ENCODE measurements around the gene PCDH17. TPM values are rescaled to one million over a fixed set of nuclear protein-coding genes. Genes with fewer than 3 reads are reported as not detected.
A peak's percentile ranks its signal among the peaks of the same experiment; 100 is the strongest.

The PCDH17 gene, protein sequence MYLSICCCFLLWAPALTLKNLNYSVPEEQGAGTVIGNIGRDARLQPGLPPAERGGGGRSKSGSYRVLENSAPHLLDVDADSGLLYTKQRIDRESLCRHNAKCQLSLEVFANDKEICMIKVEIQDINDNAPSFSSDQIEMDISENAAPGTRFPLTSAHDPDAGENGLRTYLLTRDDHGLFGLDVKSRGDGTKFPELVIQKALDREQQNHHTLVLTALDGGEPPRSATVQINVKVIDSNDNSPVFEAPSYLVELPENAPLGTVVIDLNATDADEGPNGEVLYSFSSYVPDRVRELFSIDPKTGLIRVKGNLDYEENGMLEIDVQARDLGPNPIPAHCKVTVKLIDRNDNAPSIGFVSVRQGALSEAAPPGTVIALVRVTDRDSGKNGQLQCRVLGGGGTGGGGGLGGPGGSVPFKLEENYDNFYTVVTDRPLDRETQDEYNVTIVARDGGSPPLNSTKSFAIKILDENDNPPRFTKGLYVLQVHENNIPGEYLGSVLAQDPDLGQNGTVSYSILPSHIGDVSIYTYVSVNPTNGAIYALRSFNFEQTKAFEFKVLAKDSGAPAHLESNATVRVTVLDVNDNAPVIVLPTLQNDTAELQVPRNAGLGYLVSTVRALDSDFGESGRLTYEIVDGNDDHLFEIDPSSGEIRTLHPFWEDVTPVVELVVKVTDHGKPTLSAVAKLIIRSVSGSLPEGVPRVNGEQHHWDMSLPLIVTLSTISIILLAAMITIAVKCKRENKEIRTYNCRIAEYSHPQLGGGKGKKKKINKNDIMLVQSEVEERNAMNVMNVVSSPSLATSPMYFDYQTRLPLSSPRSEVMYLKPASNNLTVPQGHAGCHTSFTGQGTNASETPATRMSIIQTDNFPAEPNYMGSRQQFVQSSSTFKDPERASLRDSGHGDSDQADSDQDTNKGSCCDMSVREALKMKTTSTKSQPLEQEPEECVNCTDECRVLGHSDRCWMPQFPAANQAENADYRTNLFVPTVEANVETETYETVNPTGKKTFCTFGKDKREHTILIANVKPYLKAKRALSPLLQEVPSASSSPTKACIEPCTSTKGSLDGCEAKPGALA (N-terminal part only)
- 36.0 TPM for total RNA-seq

- intact Hi-C loops (cut with DNase I) = no loop called here
- TF ChIP-seq, protein P1, sequence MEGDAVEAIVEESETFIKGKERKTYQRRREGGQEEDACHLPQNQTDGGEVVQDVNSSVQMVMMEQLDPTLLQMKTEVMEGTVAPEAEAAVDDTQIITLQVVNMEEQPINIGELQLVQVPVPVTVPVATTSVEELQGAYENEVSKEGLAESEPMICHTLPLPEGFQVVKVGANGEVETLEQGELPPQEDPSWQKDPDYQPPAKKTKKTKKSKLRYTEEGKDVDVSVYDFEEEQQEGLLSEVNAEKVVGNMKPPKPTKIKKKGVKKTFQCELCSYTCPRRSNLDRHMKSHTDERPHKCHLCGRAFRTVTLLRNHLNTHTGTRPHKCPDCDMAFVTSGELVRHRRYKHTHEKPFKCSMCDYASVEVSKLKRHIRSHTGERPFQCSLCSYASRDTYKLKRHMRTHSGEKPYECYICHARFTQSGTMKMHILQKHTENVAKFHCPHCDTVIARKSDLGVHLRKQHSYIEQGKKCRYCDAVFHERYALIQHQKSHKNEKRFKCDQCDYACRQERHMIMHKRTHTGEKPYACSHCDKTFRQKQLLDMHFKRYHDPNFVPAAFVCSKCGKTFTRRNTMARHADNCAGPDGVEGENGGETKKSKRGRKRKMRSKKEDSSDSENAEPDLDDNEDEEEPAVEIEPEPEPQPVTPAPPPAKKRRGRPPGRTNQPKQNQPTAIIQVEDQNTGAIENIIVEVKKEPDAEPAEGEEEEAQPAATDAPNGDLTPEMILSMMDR (IDR thresholded peaks at IDR 0.05) = no peak
- peak within 1 kb of the TSS; percentile 59 to 65 for H3K4me3 ChIP-seq
- H3K27me3 ChIP-seq = peaks cover 16% of the 10 kb centered on the region
- no peaks in the 10 kb centered on the region for H3K9me3 ChIP-seq
- H3K4me1 ChIP-seq = peaks cover 4 to 7% of the 10 kb centered on the region in 2 donors
- peak in 1 of 2 donors; percentile 64 for DNase-seq (ENCODE audit: low spot score in 2 of 2)
- H3K27ac ChIP-seq = peak within 1 kb of the TSS; percentile 12 to 24
- no peaks in the 10 kb centered on the region for H3K36me3 ChIP-seq
Measured at GRCh38 chr13:57631596-57632275, at the start of gene PCDH17. Gene PCDH17, plus strand, starts transcription at chr13:57631744. Its CDS starts 803 bp downstream, at chr13:57632547.

GRCh38 chr13:57582032-57582431 lies 49.5 kb upstream of the PCDH17 start:
- intact Hi-C loops (cut with DNase I) = no loop called here
- Histone ChIP-seq H3K27ac (no peak overlapping the region), H3K4me1 (no peaks in the 10 kb centered on the region), H3K4me3 (no peak overlapping the region), H3K36me3 (no peaks in the 10 kb centered on the region), H3K27me3 (no peaks in the 10 kb centered on the region), H3K9me3 (no peaks in the 10 kb centered on the region)
- DNase-seq (ENCODE audit: low spot score in 2 of 2) = no peak
- TF ChIP-seq, protein P1 (IDR thresholded peaks at IDR 0.05) = no peak

DNA sequence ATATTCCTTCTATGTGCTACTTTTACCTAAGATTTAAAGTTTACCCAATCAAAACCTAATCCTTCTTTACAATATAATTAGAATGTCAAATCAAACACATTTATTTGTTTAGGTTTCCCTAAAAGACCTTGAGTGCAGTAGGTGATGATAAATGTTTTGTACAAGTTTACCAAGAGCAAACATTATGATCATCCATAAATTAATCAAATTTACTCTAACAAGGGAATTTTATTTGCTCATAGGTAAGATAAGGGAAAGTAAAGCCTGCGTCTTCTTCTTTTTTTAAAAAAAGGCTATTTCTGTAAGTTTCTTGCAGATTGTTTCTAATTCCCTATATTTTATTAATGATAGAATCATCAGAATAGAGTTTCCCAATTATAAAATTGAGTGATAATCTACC lies 48.0 kb upstream of the PCDH17 start:
- Histone ChIP-seq H3K27ac (no peak overlapping the region), H3K4me3 (no peak overlapping the region), H3K36me3 (no peaks in the 10 kb centered on the region), H3K27me3 (no peaks in the 10 kb centered on the region), H3K4me1 (no peaks in the 10 kb centered on the region), H3K9me3 (no peaks in the 10 kb centered on the region)
- no peak for DNase-seq (ENCODE audit: low spot score in 2 of 2)
- TF ChIP-seq, protein P1 (IDR thresholded peaks at IDR 0.05) = no peak
- intact Hi-C loops (cut with DNase I) = no loop called here

- Histone ChIP-seq H3K27me3 (no peaks in the 10 kb centered on the region), H3K4me3 (no peak overlapping the region), H3K27ac (no peak overlapping the region), H3K9me3 (no peaks in the 10 kb centered on the region), H3K36me3 (no peaks in the 10 kb centered on the region), H3K4me1 (no peaks in the 10 kb centered on the region)
- intact Hi-C loops (cut with DNase I) = no loop called here
- TF ChIP-seq, protein P1 (IDR thresholded peaks at IDR 0.05) = no peak
- DNase-seq (ENCODE audit: low spot score in 2 of 2) = no peak
Measured at GRCh38 chr13:57588639-57589038, 42.9 kb upstream of the PCDH17 start.

GRCh38 chr13:57595775-57596174 lies 35.8 kb upstream of the PCDH17 start:
- no peak for DNase-seq (ENCODE audit: low spot score in 2 of 2)
- TF ChIP-seq, protein P1 (IDR thresholded peaks at IDR 0.05) = no peak
- no peak overlapping the region for H3K27ac ChIP-seq
- H3K27me3 ChIP-seq = no peaks in the 10 kb centered on the region
- intact Hi-C loops (cut with DNase I) = no loop called here
- H3K4me1 ChIP-seq = no peaks in the 10 kb centered on the region
- no peaks in the 10 kb centered on the region for H3K9me3 ChIP-seq
- H3K36me3 ChIP-seq = no peaks in the 10 kb centered on the region
- no peak overlapping the region for H3K4me3 ChIP-seq
